IPS-15b (cell line): Measurements from ENCODE around the gene TNNT1.
"Not testable (repeated sequence)": the region's sequence is repeated elsewhere in the genome, so short reads cannot be mapped to it uniquely, and the experiment has no call there.

Source experiments
- H3K27me3 ChIP-seq: one replicate; pipeline ENCODE4 v1.6.1; 2013; ENCODE audit warnings: low read length; ENCODE audit not compliant: control insufficient read depth, insufficient read depth
- H3K36me3 ChIP-seq: one replicate; pipeline ENCODE4 v1.6.1; 2013; ENCODE audit warnings: low read length; ENCODE audit not compliant: control insufficient read depth, insufficient read depth
- H3K4me1 ChIP-seq: one replicate; pipeline ENCODE4 v1.6.1; 2013; ENCODE audit warnings: mild to moderate bottlenecking, low read length; ENCODE audit not compliant: control insufficient read depth, insufficient read depth
- H3K4me3 ChIP-seq: one replicate; pipeline ENCODE4 v1.5.1; 2013; ENCODE audit warnings: low read depth, low read length
- H3K9ac ChIP-seq: one replicate; pipeline ENCODE4 v1.6.1; 2013; ENCODE audit warnings: low read depth, mild to moderate bottlenecking, low read length
- H3K9me3 ChIP-seq: one replicate; pipeline ENCODE4 v1.6.1; 2013; ENCODE audit warnings: mild to moderate bottlenecking, low read length; ENCODE audit not compliant: control insufficient read depth, insufficient read depth

The TNNT1 gene

GRCh38 chr19:55178781-55179599 is 30.0 kb upstream of the TNNT1 start:
- Histone ChIP-seq H3K4me1 (peaks cover 4% of the 10 kb centered on the region), H3K9ac (no peak overlapping the region), H3K36me3 (no peaks in the 10 kb centered on the region), H3K27me3 (peaks cover 39% of the 10 kb centered on the region), H3K4me3 (peak overlapping the region; percentile 80), H3K9me3 (no peaks in the 10 kb centered on the region)

DNA sequence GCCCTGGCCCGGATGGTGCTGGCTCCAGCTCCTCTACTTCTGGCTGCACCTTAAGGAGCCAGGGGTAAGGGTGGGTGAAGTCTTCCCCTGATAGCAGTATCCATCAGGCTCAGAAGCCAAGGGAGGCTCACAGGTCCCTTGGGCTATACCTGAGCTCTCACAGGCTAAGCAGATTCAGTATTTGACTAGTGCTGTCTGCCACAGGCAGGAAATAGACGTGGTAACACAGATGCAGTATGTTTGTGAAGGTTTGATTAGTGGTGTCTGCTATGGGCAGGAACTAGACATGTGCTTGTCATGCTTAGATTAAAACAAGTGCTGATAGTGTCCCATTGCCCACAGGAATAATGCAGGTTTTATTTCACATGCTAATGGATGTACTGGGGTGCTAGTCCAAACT is 27.1 kb upstream of the TNNT1 start:
- Histone ChIP-seq H3K36me3 (no peaks in the 10 kb centered on the region), H3K4me1 (peaks cover 7% of the 10 kb centered on the region), H3K4me3 (peak overlapping the region; percentile 73), H3K9ac (no peak overlapping the region), H3K27me3 (peaks cover 46% of the 10 kb centered on the region), H3K9me3 (no peaks in the 10 kb centered on the region)

GRCh38 chr19:55175117-55175867 is 26.3 kb upstream of the TNNT1 start:
- Histone ChIP-seq H3K9ac (peak overlapping the region; percentile 37), H3K9me3 (no peaks in the 10 kb centered on the region), H3K36me3 (no peaks in the 10 kb centered on the region), H3K4me3 (peak overlapping the region; percentile 73), H3K4me1 (peaks cover 7% of the 10 kb centered on the region), H3K27me3 (peaks cover 43% of the 10 kb centered on the region)

DNA sequence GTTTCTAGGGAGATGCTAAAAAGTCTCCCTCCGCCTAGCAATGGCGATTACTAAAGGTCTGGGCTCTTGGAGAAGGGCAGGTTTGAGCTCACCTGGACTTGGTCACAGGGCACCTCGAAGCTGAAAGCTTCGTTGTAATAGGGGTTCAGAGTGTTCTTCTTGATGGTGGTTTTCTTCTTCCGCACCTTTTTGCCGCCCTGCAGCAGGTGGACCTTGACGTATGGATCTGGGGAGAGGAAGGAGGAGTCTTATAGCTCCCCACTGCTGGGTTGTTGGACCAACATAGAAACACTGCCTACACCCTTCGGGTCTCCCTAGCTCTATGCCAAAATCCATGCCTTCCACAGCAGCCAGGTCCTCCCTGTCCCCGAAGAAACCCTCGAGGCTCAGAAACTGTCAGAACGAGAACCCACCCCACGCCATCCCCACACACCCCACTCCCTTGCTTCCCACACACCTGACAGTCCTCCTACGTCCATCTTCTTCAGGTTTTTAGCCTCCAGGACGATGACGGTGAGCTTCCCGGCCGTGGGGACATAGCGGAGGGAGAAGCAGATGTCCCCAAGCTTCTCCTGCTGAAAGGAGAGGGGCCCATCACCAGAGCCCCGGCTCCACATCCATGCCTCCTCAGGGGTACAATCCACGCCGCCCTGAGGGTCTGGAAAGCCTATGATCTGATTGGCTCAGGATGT is 25.6 kb upstream of the TNNT1 start:
- Histone ChIP-seq H3K4me3 (peak overlapping the region; percentile 73), H3K36me3 (no peaks in the 10 kb centered on the region), H3K9ac (no peak overlapping the region), H3K27me3 (peaks cover 46% of the 10 kb centered on the region), H3K9me3 (no peaks in the 10 kb centered on the region), H3K4me1 (peaks cover 7% of the 10 kb centered on the region)

- peak overlapping the region; percentile 73 for H3K4me3 ChIP-seq
Measured at GRCh38 chr19:55173714-55174409, 24.9 kb upstream of the TNNT1 start.

DNA sequence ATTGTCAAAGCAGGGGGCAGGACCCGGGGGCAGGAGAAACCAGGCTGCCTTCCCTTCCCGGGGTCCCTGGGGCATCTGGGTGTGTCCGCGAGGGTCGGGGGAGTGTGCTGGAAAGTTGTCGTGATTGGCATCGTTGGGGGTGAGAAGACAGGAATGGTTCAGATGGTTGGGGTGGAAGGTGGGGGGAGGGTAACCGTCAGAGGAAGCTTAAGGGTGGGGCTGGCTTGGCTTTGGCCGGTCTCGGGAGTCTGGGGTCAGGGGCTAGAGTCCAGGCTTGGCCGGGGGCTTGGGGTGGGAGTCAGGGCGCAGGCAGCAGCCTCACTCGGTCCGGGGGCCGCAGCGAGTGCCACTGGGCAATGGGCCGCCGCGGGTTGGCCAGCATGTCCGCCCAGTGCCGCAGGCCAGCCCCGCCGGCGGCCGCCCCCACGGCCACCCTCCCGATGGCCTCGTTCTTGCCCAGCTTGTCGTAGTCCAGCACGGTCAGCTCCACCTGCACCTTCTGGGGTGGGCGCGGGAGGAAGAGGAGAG is 24.2 kb upstream of the TNNT1 start:
- no peaks in the 10 kb centered on the region for H3K36me3 ChIP-seq
- H3K27me3 ChIP-seq: peaks cover 50% of the 10 kb centered on the region
- peak overlapping the region; percentile 73 for H3K4me3 ChIP-seq
- H3K9me3 ChIP-seq: no peaks in the 10 kb centered on the region
- peaks cover 7% of the 10 kb centered on the region for H3K4me1 ChIP-seq
- no peak overlapping the region for H3K9ac ChIP-seq

More at GRCh38 chr19:55173714-55174409, 24.9 kb upstream of the TNNT1 start:
- H3K9me3 ChIP-seq: no peaks in the 10 kb centered on the region
- peaks cover 50% of the 10 kb centered on the region for H3K27me3 ChIP-seq
- H3K9ac ChIP-seq: no peak overlapping the region
- peaks cover 7% of the 10 kb centered on the region for H3K4me1 ChIP-seq
- no peaks in the 10 kb centered on the region for H3K36me3 ChIP-seq

- Histone ChIP-seq H3K4me3 (peak overlapping the region; percentile 73), H3K27me3 (peaks cover 52% of the 10 kb centered on the region), H3K36me3 (no peaks in the 10 kb centered on the region), H3K9me3 (no peaks in the 10 kb centered on the region), H3K4me1 (peaks cover 7% of the 10 kb centered on the region), H3K9ac (no peak overlapping the region)
Measured at GRCh38 chr19:55172741-55173140, 23.7 kb upstream of the TNNT1 start.

DNA sequence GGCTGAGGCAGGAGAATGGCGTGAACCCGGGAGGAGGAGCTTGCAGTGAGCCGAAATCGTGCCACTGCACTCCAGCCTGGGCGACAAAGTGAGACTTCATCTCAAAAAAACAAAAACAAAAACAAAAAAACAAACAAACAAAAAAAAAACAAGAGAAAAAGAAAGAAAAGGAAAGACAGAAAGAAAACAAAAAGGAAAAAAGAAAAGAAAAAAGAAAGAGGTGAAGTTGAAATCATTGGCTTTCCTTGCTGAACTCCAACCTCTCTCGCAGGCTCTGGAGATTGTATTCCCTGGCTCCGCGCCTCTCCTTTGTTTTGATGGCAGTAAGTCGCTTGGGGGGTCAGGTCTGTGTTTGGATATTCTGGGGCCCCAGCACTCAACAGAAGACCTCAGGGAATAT is 23.3 kb upstream of the TNNT1 start:
- H3K36me3 ChIP-seq, H3K4me1 ChIP-seq, H3K9me3 ChIP-seq, H3K9ac ChIP-seq: not testable (repeated sequence)
- Histone ChIP-seq H3K4me3 (peak overlapping the region; percentile 73), H3K27me3 (peaks cover 56% of the 10 kb centered on the region)

DNA sequence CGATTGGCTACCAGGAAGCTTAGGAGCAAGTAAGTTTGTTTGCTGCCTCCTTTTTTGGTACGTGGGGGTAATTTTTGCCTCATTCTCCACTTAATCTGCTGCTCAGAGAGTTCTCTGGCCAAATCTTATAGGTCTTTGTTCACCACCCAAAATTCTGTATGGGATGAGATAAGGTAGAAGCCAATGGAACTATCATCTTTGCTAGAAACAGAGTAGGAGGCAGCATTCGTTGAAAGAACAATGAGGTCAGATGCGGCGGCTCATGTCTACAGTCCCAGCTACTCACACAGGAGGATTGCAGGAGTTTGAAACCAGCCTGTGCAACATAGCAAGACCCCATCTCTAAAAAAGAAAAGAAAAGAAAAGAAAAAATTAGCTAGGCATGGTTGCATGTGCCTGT is 22.4 kb upstream of the TNNT1 start:
- Histone ChIP-seq H3K36me3 (no peaks in the 10 kb centered on the region), H3K4me1 (peaks cover 7% of the 10 kb centered on the region), H3K9me3 (no peaks in the 10 kb centered on the region), H3K27me3 (peaks cover 54% of the 10 kb centered on the region), H3K9ac (no peak overlapping the region), H3K4me3 (no peak overlapping the region)

GRCh38 chr19:55169136-55169535 is 20.1 kb upstream of the TNNT1 start:
- Histone ChIP-seq H3K36me3 (no peaks in the 10 kb centered on the region), H3K9ac (no peak overlapping the region), H3K4me1 (peaks cover 3% of the 10 kb centered on the region), H3K9me3 (no peaks in the 10 kb centered on the region), H3K4me3 (no peak overlapping the region), H3K27me3 (peaks cover 37% of the 10 kb centered on the region)
